Hepatocyte (in vitro differentiated cells): Measurements from ENCODE around the gene ITPK1. TPM values are rescaled to one million over a fixed set of nuclear protein-coding genes. Genes with fewer than 3 reads are reported as not detected.

Source experiments
- DNase-seq: peaks from one replicate; pipeline ENCODE4 v3.0.0-alpha.2; 2016; ENCODE audit warnings: low spot score
- H2AFZ ChIP-seq: fragments of 200-600 bp; sonication (generic); 2 replicates; pipeline ENCODE4 v1.6.0; 2016; ENCODE audit warnings: antibody characterized with exemption, mild to moderate bottlenecking
- H3K27ac ChIP-seq: fragments of 200-600 bp; sonication (generic); 2 replicates; pipeline ENCODE4 v1.5.1; 2016; ENCODE audit warnings: mild to moderate bottlenecking
- H3K27me3 ChIP-seq: fragments of 200-600 bp; sonication (generic); 2 replicates; pipeline ENCODE4 v1.6.1; 2016
- H3K36me3 ChIP-seq: fragments of 200-600 bp; sonication (generic); replicated peaks from 2 replicates; pipeline ENCODE4 v1.5.1; 2016; ENCODE audit warnings: low read depth; ENCODE audit not compliant: insufficient read depth
- H3K4me1 ChIP-seq: fragments of 200-600 bp; sonication (generic); 2 replicates; pipeline ENCODE4 v1.5.1; 2016; ENCODE audit warnings: mild to moderate bottlenecking, moderate library complexity; ENCODE audit not compliant: insufficient read depth
- H3K4me2 ChIP-seq: fragments of 200-600 bp; sonication (generic); 2 replicates; pipeline ENCODE4 v1.6.0; 2016
- H3K4me3 ChIP-seq: fragments of 200-600 bp; sonication (generic); 2 replicates; pipeline ENCODE4 v1.5.1; 2016; ENCODE audit warnings: mild to moderate bottlenecking
- H3K79me2 ChIP-seq: fragments of 200-600 bp; sonication (generic); 2 replicates; pipeline ENCODE4 v1.6.0; 2017; ENCODE audit warnings: mild to moderate bottlenecking
- H3K9me2 ChIP-seq: fragments of 200-600 bp; sonication (generic); replicated peaks from 2 replicates; pipeline ENCODE4 v1.6.0; 2017; ENCODE audit warnings: mild to moderate bottlenecking; ENCODE audit not compliant: insufficient read depth
- H3K9me3 ChIP-seq: fragments of 200-600 bp; sonication (generic); 2 replicates; pipeline ENCODE4 v1.5.1; 2016; ENCODE audit warnings: low read depth, mild to moderate bottlenecking
- H4K20me1 ChIP-seq: fragments of 200-600 bp; sonication (generic); 2 replicates; pipeline ENCODE4 v1.6.0; 2016; ENCODE audit warnings: mild to moderate bottlenecking; ENCODE audit not compliant: insufficient read depth, poor library complexity, severe bottlenecking
- EZH2 ChIP-seq: fragments of 200-600 bp; sonication (generic); IDR thresholded peaks from 2 replicates; pipeline ENCODE4 v1.6.1; 2016; ENCODE audit warnings: antibody characterized with exemption, mild to moderate bottlenecking, borderline replicate concordance
- EZH2phosphoT487 ChIP-seq: fragments of 200-600 bp; sonication (generic); IDR thresholded peaks from one replicate; pipeline ENCODE4 v1.6.1; 2018; ENCODE audit warnings: antibody characterized with exemption, mild to moderate bottlenecking, low read depth, moderate library complexity; ENCODE audit not compliant: unreplicated experiment, severe bottlenecking
- WGBS: methylation state at CpG from one replicate; pipeline ENCODE4 v1.1.6; 2016; ENCODE audit warnings: low lambda C conversion rate; ENCODE audit errors: missing lambda C conversion rate; 5-methylcytosine and 5-hydroxymethylcytosine counted together
- polyA plus RNA-seq: library from polyadenylated mRNA; unstranded; fragments of >200 nt; fragmentation: Nextera tagmentation; extraction: Ambion mirVana; gene quantifications from 2 replicates; pipeline ENCODE4 v1.2.1, GENCODE V29; 2016
- total RNA-seq: library from RNA; depleted of rRNA; stranded (reverse); fragments of >200 nt; gene quantifications from 2 replicates; pipeline ENCODE4 v1.2.3, GENCODE V29; 2014
- TF ChIP-seq, protein P1 (sequence below): fragments of 200-600 bp; sonication (generic); IDR thresholded peaks from 2 replicates; pipeline ENCODE4 v1.5.1; 2016; ENCODE audit warnings: antibody characterized with exemption, mild to moderate bottlenecking; ENCODE audit not compliant: poor library complexity

The ITPK1 gene
- total and polyA plus RNA-seq, 2 experiments from 2014 or later: 49.8 to 66.7 TPM

GRCh38 chr14:92952481-92953298 lies 163.0 kb downstream of the ITPK1 start:
- TF ChIP-seq EZH2phosphoT487: no peak
- TF ChIP-seq, protein P1, sequence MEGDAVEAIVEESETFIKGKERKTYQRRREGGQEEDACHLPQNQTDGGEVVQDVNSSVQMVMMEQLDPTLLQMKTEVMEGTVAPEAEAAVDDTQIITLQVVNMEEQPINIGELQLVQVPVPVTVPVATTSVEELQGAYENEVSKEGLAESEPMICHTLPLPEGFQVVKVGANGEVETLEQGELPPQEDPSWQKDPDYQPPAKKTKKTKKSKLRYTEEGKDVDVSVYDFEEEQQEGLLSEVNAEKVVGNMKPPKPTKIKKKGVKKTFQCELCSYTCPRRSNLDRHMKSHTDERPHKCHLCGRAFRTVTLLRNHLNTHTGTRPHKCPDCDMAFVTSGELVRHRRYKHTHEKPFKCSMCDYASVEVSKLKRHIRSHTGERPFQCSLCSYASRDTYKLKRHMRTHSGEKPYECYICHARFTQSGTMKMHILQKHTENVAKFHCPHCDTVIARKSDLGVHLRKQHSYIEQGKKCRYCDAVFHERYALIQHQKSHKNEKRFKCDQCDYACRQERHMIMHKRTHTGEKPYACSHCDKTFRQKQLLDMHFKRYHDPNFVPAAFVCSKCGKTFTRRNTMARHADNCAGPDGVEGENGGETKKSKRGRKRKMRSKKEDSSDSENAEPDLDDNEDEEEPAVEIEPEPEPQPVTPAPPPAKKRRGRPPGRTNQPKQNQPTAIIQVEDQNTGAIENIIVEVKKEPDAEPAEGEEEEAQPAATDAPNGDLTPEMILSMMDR: no peak
- TF ChIP-seq EZH2: no peak
- Histone ChIP-seq H3K27me3 (no peaks in the 10 kb centered on the region), H3K36me3 (no peaks in the 10 kb centered on the region), H3K4me1 (no peaks in the 10 kb centered on the region), H4K20me1 (no peaks in the 10 kb centered on the region), H3K9me3 (no peaks in the 10 kb centered on the region), H3K79me2 (no peaks in the 10 kb centered on the region), H3K27ac (no peak overlapping the region), H3K4me2 (no peak overlapping the region), H3K4me3 (no peak overlapping the region), H2AFZ (no peak overlapping the region), H3K9me2 (no peaks in the 10 kb centered on the region)
- DNase-seq: no peak
- WGBS: 96% methylated on average over 32 of the region's 32 CpGs

GRCh38 chr14:92951912-92952471 lies 163.7 kb downstream of the ITPK1 start:
- Histone ChIP-seq H3K27ac (no peak overlapping the region), H4K20me1 (no peaks in the 10 kb centered on the region), H3K79me2 (no peaks in the 10 kb centered on the region), H2AFZ (no peak overlapping the region), H3K27me3 (no peaks in the 10 kb centered on the region), H3K4me3 (no peak overlapping the region), H3K9me3 (no peaks in the 10 kb centered on the region), H3K4me2 (no peak overlapping the region), H3K4me1 (no peaks in the 10 kb centered on the region), H3K9me2 (no peaks in the 10 kb centered on the region), H3K36me3 (no peaks in the 10 kb centered on the region)
- TF ChIP-seq, protein P1: peak; percentile 92
- no peak for TF ChIP-seq EZH2
- WGBS: 39% methylated on average over 18 of the region's 18 CpGs
- peak; percentile 79 for DNase-seq

GRCh38 chr14:92951261-92951660 lies 164.5 kb downstream of the ITPK1 start:
- H3K9me3 ChIP-seq: no peaks in the 10 kb centered on the region
- H3K79me2 ChIP-seq: no peaks in the 10 kb centered on the region
- no peak overlapping the region for H2AFZ ChIP-seq
- H3K4me2 ChIP-seq: no peak overlapping the region
- WGBS: 95% methylated on average over 7 of the region's 7 CpGs
- H3K27ac ChIP-seq: no peak overlapping the region
- TF ChIP-seq, protein P1: no peak
- TF ChIP-seq EZH2 (no peak), EZH2phosphoT487 (no peak)
- H3K27me3 ChIP-seq: no peaks in the 10 kb centered on the region
- no peaks in the 10 kb centered on the region for H3K9me2 ChIP-seq
- H3K36me3 ChIP-seq: no peaks in the 10 kb centered on the region
- no peak for DNase-seq
- H3K4me1 ChIP-seq: no peaks in the 10 kb centered on the region
- no peaks in the 10 kb centered on the region for H4K20me1 ChIP-seq
- no peak overlapping the region for H3K4me3 ChIP-seq
